GM13977 (cell line): ENCODE measurements around the gene BDKRB1.

Experiments used
- DNase-seq: peaks from one replicate; pipeline ENCODE4 v3.0.0; 2012; ENCODE audit warnings: low spot score
- CTCF ChIP-seq: IDR thresholded peaks from 2 replicates; pipeline ENCODE4 v1.5.1; 2012; ENCODE audit warnings: mild to moderate bottlenecking, control low read depth; ENCODE audit not compliant: insufficient read depth; ENCODE audit errors: extremely low read depth, missing control alignments
- in situ Hi-C: fragments of 300-500 bp; cut with MboI; formaldehyde crosslinking; loops from one replicate; pipeline ENCODE4 v1.12.0; 2022; ENCODE audit warnings: low sequenced_read_pairs, low pct_unique_long_range_greater_than_20kb, mixed read lengths, inconsistent platforms; ENCODE audit not compliant: unreplicated experiment

The BDKRB1 gene

GRCh38 chr14:96272777-96273473 is 16.9 kb downstream of the BDKRB1 start:
- TF ChIP-seq CTCF, result no peak
- no peak for DNase-seq
- in situ Hi-C loops, result no loop called here

GRCh38 chr14:96273629-96274028 is 17.6 kb downstream of the BDKRB1 start:
- in situ Hi-C loops, result no loop called here
- DNase-seq, result no peak
- TF ChIP-seq CTCF, result no peak

GRCh38 chr14:96274122-96274521 is 18.1 kb downstream of the BDKRB1 start:
- in situ Hi-C loops, result no loop called here
- TF ChIP-seq CTCF, result no peak
- DNase-seq, result no peak

GRCh38 chr14:96274543-96274942 is 18.5 kb downstream of the BDKRB1 start:
- no peak for DNase-seq
- TF ChIP-seq CTCF, result no peak
- in situ Hi-C loops, result no loop called here

- peak; percentile 80 for DNase-seq
- peak; percentile 90 for TF ChIP-seq CTCF
- in situ Hi-C loops, result loop anchor here (25.0 kb wide), 1 partner anchor 713 kb away; no protein-coding TSS in a partner anchor
These were observed 19.4 kb downstream of the BDKRB1 start for GRCh38 chr14:96275177-96276112.

GRCh38 chr14:96277890-96278289 is 21.9 kb downstream of the BDKRB1 start:
- TF ChIP-seq CTCF, result no peak
- no peak for DNase-seq
- in situ Hi-C loops, result loop anchor here (25.0 kb wide), 1 partner anchor 716 kb away; no protein-coding TSS in a partner anchor
